Parathyroid adenoma (tissue), 2 donors: ENCODE results near the gene UNC13C.

Experiments
- H2AFZ ChIP-seq: fragments of 300-600 bp; sonication (generic); one replicate; pipeline ENCODE4 v1.7.0; 2017; ENCODE audit warnings: antibody characterized with exemption, mild to moderate bottlenecking
- H3K27ac ChIP-seq: fragments of 300-600 bp; sonication (generic); one replicate; pipeline ENCODE4 v1.7.0; 2017
- H3K27me3 ChIP-seq: fragments of 300-600 bp; sonication (generic); one replicate; pipeline ENCODE4 v1.7.0; 2017; ENCODE audit warnings: low read length; ENCODE audit not compliant: control insufficient read depth, insufficient read depth
- H3K36me3 ChIP-seq: fragments of 300-600 bp; sonication (generic); one replicate; pipeline ENCODE4 v1.7.0; 2017; ENCODE audit warnings: low read length; ENCODE audit not compliant: control insufficient read depth, insufficient read depth
- H3K4me1 ChIP-seq: fragments of 300-600 bp; sonication (generic); one replicate; pipeline ENCODE4 v1.7.0; 2017; ENCODE audit warnings: control low read depth
- H3K4me2 ChIP-seq: fragments of 300-600 bp; sonication (generic); one replicate; pipeline ENCODE4 v1.7.0; 2017; ENCODE audit warnings: low read length
- H3K4me3 ChIP-seq: fragments of 300-600 bp; sonication (generic); one replicate; pipeline ENCODE4 v1.7.0; 2017; ENCODE audit warnings: low read depth, low read length
- H3K79me2 ChIP-seq: fragments of 300-600 bp; sonication (generic); one replicate; pipeline ENCODE4 v1.7.0; 2017; ENCODE audit warnings: control low read depth
- H3K9ac ChIP-seq: fragments of 300-600 bp; sonication (generic); one replicate; pipeline ENCODE4 v1.7.0; 2017; ENCODE audit warnings: mild to moderate bottlenecking
- H3K9me3 ChIP-seq: fragments of 300-600 bp; sonication (generic); one replicate; pipeline ENCODE4 v1.7.0; 2017; ENCODE audit warnings: low read length; ENCODE audit not compliant: control insufficient read depth
- CTCF ChIP-seq: fragments of 300-600 bp; sonication (generic); IDR thresholded peaks from one replicate; pipeline ENCODE4 v1.7.0; 2017; ENCODE audit warnings: antibody characterized with exemption, mild to moderate bottlenecking
- donor health status: primary hyperparathyroidism.

The UNC13C gene

DNA sequence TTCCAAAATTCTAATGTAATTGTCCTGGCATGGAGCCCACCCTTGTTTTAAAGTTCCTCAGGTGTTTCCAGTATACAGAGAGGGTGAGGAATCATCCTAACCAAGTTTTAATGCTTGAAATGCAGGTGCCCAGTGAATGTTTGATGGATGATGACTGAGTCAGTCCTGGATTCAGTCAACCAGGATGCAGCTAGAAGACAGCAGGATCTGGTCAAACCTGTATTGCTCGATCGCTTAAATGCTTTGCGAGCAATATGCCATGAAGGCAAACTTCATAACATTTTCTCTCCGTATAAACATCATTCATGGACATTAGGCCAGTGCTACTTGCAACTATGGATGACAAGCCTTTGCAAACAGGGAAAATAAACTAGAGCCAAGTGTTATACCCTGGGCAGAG lies 627.3 kb downstream of the UNC13C start:
- H3K79me2 ChIP-seq: no peaks in the 10 kb centered on the region
- no peaks in the 10 kb centered on the region for H3K36me3 ChIP-seq
- no peak overlapping the region for H3K4me3 ChIP-seq
- H3K9me3 ChIP-seq: no peaks in the 10 kb centered on the region
- TF ChIP-seq CTCF: no peak
- no peak overlapping the region for H2AFZ ChIP-seq
- H3K27me3 ChIP-seq: no peaks in the 10 kb centered on the region
- H3K9ac ChIP-seq: no peak overlapping the region
- H3K27ac ChIP-seq: no peak overlapping the region
- no peaks in the 10 kb centered on the region for H3K4me1 ChIP-seq
- no peak overlapping the region for H3K4me2 ChIP-seq

- no peak overlapping the region for H3K4me2 ChIP-seq
- H3K27ac ChIP-seq: no peak overlapping the region
- no peak overlapping the region for H3K4me3 ChIP-seq
- no peaks in the 10 kb centered on the region for H3K4me1 ChIP-seq
- no peaks in the 10 kb centered on the region for H3K79me2 ChIP-seq
- H3K9ac ChIP-seq: no peak overlapping the region
- no peaks in the 10 kb centered on the region for H3K36me3 ChIP-seq
- no peaks in the 10 kb centered on the region for H3K27me3 ChIP-seq
- no peak overlapping the region for H2AFZ ChIP-seq
- no peak for TF ChIP-seq CTCF
- no peaks in the 10 kb centered on the region for H3K9me3 ChIP-seq
These were observed 630.9 kb downstream of the UNC13C start for GRCh38 chr15:54608876-54609835.

DNA sequence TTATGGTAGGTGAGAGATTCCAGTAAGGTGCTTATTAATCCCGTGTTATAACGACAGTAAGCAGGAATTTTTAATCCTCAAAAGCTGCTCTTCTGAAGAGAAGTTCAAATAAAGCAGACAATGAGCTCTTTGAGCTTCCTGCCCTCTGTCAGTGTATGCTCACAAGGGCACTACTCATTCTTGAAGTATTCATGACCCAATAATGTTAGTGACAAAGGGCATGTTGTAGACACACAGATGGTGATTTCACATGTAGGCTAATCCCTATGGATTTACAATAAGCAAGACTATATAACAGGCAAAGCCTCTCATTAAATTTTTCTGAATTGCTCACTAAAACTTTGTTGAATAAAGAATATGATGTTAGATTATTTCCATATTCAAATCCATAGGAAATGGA lies 639.9 kb downstream of the UNC13C start:
- no peak overlapping the region for H2AFZ ChIP-seq
- no peak overlapping the region for H3K4me2 ChIP-seq
- TF ChIP-seq CTCF: no peak
- H3K27me3 ChIP-seq: no peaks in the 10 kb centered on the region
- H3K4me1 ChIP-seq: no peaks in the 10 kb centered on the region
- no peaks in the 10 kb centered on the region for H3K9me3 ChIP-seq
- no peak overlapping the region for H3K27ac ChIP-seq
- H3K36me3 ChIP-seq: no peaks in the 10 kb centered on the region
- no peak overlapping the region for H3K9ac ChIP-seq
- no peaks in the 10 kb centered on the region for H3K79me2 ChIP-seq
- H3K4me3 ChIP-seq: no peak overlapping the region

- Histone ChIP-seq H3K9me3 (no peaks in the 10 kb centered on the region), H3K36me3 (no peaks in the 10 kb centered on the region), H3K4me3 (no peak overlapping the region), H3K79me2 (no peaks in the 10 kb centered on the region), H3K4me1 (no peaks in the 10 kb centered on the region), H3K9ac (no peak overlapping the region), H3K27me3 (no peaks in the 10 kb centered on the region), H3K4me2 (no peak overlapping the region), H2AFZ (no peak overlapping the region), H3K27ac (no peak overlapping the region)
- TF ChIP-seq CTCF: no peak
These were observed 640.9 kb downstream of the UNC13C start for GRCh38 chr15:54619180-54619579.

DNA sequence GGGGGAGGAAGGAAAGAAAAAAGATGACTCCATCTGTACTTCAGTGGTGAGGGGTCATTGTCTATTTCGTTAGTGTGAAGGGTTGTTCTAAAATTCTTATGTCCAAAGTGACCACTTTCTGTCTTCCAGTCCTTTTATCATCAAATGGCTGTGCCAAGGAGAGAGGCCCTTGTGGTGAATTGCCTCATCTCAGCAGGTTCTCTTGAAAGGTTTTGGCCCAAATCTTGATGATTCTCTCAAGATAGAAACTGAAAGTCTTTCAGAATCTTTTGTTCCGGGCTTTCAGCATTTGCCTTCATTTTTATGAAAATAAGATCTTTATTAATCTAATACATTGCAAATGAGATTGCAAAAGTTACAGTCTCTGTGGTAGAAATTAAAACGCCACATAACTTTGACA lies 642.7 kb downstream of the UNC13C start:
- TF ChIP-seq CTCF: no peak
- Histone ChIP-seq H3K9me3 (no peaks in the 10 kb centered on the region), H3K9ac (no peak overlapping the region), H3K27me3 (no peaks in the 10 kb centered on the region), H3K4me1 (no peaks in the 10 kb centered on the region), H3K27ac (no peak overlapping the region), H3K79me2 (no peaks in the 10 kb centered on the region), H3K4me2 (no peak overlapping the region), H2AFZ (no peak overlapping the region), H3K4me3 (no peak overlapping the region), H3K36me3 (no peaks in the 10 kb centered on the region)
